CD14-positive monocyte (primary cell): ENCODE results near the gene SEMA4D. TPM values are rescaled to one million over a fixed set of nuclear protein-coding genes. Genes with fewer than 3 reads are reported as not detected.
"Not testable (repeated sequence)": the region's sequence is repeated elsewhere in the genome, so short reads cannot be mapped to it uniquely, and the experiment has no call there.

Experiments
- DNase-seq, 3 donors: peaks; one replicate each; pipeline ENCODE4 v3.0.0-alpha.2; 2011 to 2022
- H2AFZ ChIP-seq: 2 replicates; pipeline ENCODE4 v1.6.0; 2012; ENCODE audit warnings: mild to moderate bottlenecking, low read depth, low read length, inconsistent platforms; ENCODE audit not compliant: insufficient read depth, poor library complexity, severe bottlenecking
- H3K27ac ChIP-seq, 2 donors: 1 replicate in 1 of 2; 2 replicates in 1 of 2; pipeline ENCODE4 v1.5.1; 2012 to 2013; ENCODE audit warnings: low read length in 2 of 2, control low read depth in 1 of 2, inconsistent platforms in 1 of 2, low read depth in 1 of 2, mild to moderate bottlenecking in 1 of 2
- H3K27me3 ChIP-seq, 2 donors: one replicate each; pipeline versions ENCODE4 v1.6.0 to v1.6.1; 2011 to 2013; ENCODE audit warnings: low read length in 2 of 2; ENCODE audit not compliant: control insufficient read depth in 2 of 2, insufficient read depth in 2 of 2
- H3K36me3 ChIP-seq, 2 donors: replicated peaks in 1 of 2; 1 replicate in 1 of 2; 2 replicates in 1 of 2; pipeline versions ENCODE4 v1.5.1 to v1.6.1; 2012 to 2013; ENCODE audit warnings: low read length in 2 of 2, control low read depth in 1 of 2, inconsistent platforms in 1 of 2, mild to moderate bottlenecking in 1 of 2; ENCODE audit not compliant: insufficient read depth in 2 of 2, control insufficient read depth in 1 of 2
- H3K4me1 ChIP-seq, 2 donors: 1 replicate in 1 of 2; 2 replicates in 1 of 2; pipeline versions ENCODE4 v1.5.1 to v1.6.1; 2012 to 2013; ENCODE audit warnings: low read length in 2 of 2, control low read depth in 1 of 2, inconsistent platforms in 1 of 2, mild to moderate bottlenecking in 1 of 2, moderate library complexity in 1 of 2; ENCODE audit not compliant: insufficient read depth in 2 of 2, control insufficient read depth in 1 of 2
- H3K4me2 ChIP-seq: replicated peaks from 2 replicates; pipeline ENCODE3; 2012; ENCODE audit warnings: low read length, moderate library complexity, mild to moderate bottlenecking; ENCODE audit not compliant: poor library complexity, severe bottlenecking; ENCODE audit errors: extremely low read depth
- H3K4me3 ChIP-seq, 3 experiments: fragments of 200-600 bp in 1 of 3; sonication (generic) in 1 of 3; replicated peaks in 1 of 3; 1 replicate in 2 of 3; 2 replicates in 1 of 3; pipeline ENCODE4 v1.5.1; 2011 to 2013; ENCODE audit warnings: low read length in 3 of 3, mild to moderate bottlenecking in 3 of 3, control low read depth in 2 of 3, low read depth in 2 of 3, inconsistent platforms in 1 of 3, moderate library complexity in 1 of 3
- H3K79me2 ChIP-seq: 2 replicates; pipeline ENCODE4 v1.6.0; 2012; ENCODE audit warnings: mild to moderate bottlenecking, control low read depth, inconsistent platforms, low read length, moderate library complexity; ENCODE audit not compliant: insufficient read depth
- H3K9ac ChIP-seq: 2 replicates; pipeline ENCODE4 v1.6.0; 2017; ENCODE audit warnings: low read length, mild to moderate bottlenecking; ENCODE audit not compliant: insufficient read depth, poor library complexity, severe bottlenecking
- H3K9me3 ChIP-seq, 2 donors: replicated peaks in 1 of 2; 1 replicate in 1 of 2; 2 replicates in 1 of 2; pipeline versions ENCODE4 v1.5.1 to v1.6.1; 2012 to 2013; ENCODE audit warnings: low read length in 2 of 2, control low read depth in 1 of 2; ENCODE audit not compliant: control insufficient read depth in 1 of 2, insufficient read depth in 1 of 2
- H4K20me1 ChIP-seq: 2 replicates; pipeline ENCODE4 v1.6.0; 2012; ENCODE audit warnings: mild to moderate bottlenecking, low read length, control low read depth, moderate library complexity; ENCODE audit not compliant: insufficient read depth
- H3K27ac Mint-ChIP-seq, 7 donors: one replicate each; pipeline ENCODE4 v1.8.0; 2020; ENCODE audit warnings: mild to moderate bottlenecking in 7 of 7, mixed read lengths in 7 of 7, moderate library complexity in 6 of 7, inconsistent platforms in 2 of 7
- H3K27me3 Mint-ChIP-seq, 3 donors: one replicate each; pipeline ENCODE4 v1.8.0; 2021 to 2022; ENCODE audit warnings: low read depth in 3 of 3, mild to moderate bottlenecking in 3 of 3, mixed read lengths in 3 of 3, moderate library complexity in 3 of 3, inconsistent platforms in 1 of 3
- H3K36me3 Mint-ChIP-seq, 2 donors: one replicate each; pipeline ENCODE4 v1.8.0; 2020; ENCODE audit warnings: mixed read lengths in 2 of 2, inconsistent platforms in 1 of 2, mild to moderate bottlenecking in 1 of 2
- H3K4me1 Mint-ChIP-seq: one replicate; pipeline ENCODE4 v1.8.0; 2020; ENCODE audit warnings: mild to moderate bottlenecking, mixed read lengths
- H3K4me3 Mint-ChIP-seq, 2 donors: one replicate each; pipeline ENCODE4 v1.8.0; 2020; ENCODE audit warnings: mild to moderate bottlenecking in 2 of 2, mixed read lengths in 2 of 2, moderate library complexity in 1 of 2
- H3K9me3 Mint-ChIP-seq, 7 donors: one replicate each; pipeline ENCODE4 v1.8.0; 2020 to 2022; ENCODE audit warnings: mixed read lengths in 7 of 7, mild to moderate bottlenecking in 6 of 7, moderate library complexity in 6 of 7, inconsistent platforms in 2 of 7
- CTCF ChIP-seq: fragments of 200-600 bp; IDR thresholded peaks from one replicate; pipeline ENCODE4 v1.8.0; 2022; ENCODE audit warnings: antibody characterized with exemption, mild to moderate bottlenecking
- WGBS: methylation state at CpG from one replicate; pipeline ENCODE4 v1.1.5; 2013; ENCODE audit warnings: missing lambda C conversion rate; ENCODE audit not compliant: insufficient coverage; 5-methylcytosine and 5-hydroxymethylcytosine counted together
- intact Hi-C, 2 donors: fragments of 100-400 bp; cut with micrococcal nuclease; formaldehyde crosslinking; loops; one replicate each; pipeline versions ENCODE4 v1.15.0 to v1.15.1; 2023
- polyA plus RNA-seq, 3 donors: library from polyadenylated mRNA; depleted of rRNA in 1 of 3; unstranded in 2 of 3; stranded (reverse) in 1 of 3; fragments of 300-500 nt in 2 of 3; fragments of >200 nt in 1 of 3; fragmentation: Illumina TruSeq in 2 of 3; gene quantifications; 1 replicate in 2 of 3; 2 replicates in 1 of 3; pipeline ENCODE4 v1.2.3, GENCODE V29; 2012 to 2021

Gene SEMA4D
- polyA plus RNA-seq, 3 donors, result 28.2 to 117 (median 28.6) TPM

GRCh38 chr9:89474939-89475338, 23.0 kb downstream of the SEMA4D start:
- no peak overlapping the region for H3K4me3 ChIP-seq
- H4K20me1 ChIP-seq, result peaks cover 97% of the 10 kb centered on the region
- H3K27me3 ChIP-seq, result no peaks in the 10 kb centered on the region
- Mint-ChIP-seq H3K4me1 (peaks cover 69% of the 10 kb centered on the region), H3K27ac (peak overlapping the region in 1 of 7 donors; percentile 36), H3K27me3 (peaks cover 0 to 3% (median 2%) of the 10 kb centered on the region in 3 donors), H3K4me3 (no peak overlapping the region), H3K9me3 (peaks cover 4 to 10% (median 8%) of the 10 kb centered on the region in 7 donors), H3K36me3 (peaks cover 69 to 77% of the 10 kb centered on the region in 2 donors)
- peaks cover 0 to 7% of the 10 kb centered on the region in 2 donors for H3K9me3 ChIP-seq
- DNase-seq, result no peak
- peaks cover 91% of the 10 kb centered on the region for H3K79me2 ChIP-seq
- H2AFZ ChIP-seq, result no peak overlapping the region
- peaks cover 49 to 56% of the 10 kb centered on the region in 2 donors for H3K4me1 ChIP-seq
- no peak overlapping the region for H3K9ac ChIP-seq
- no peak for TF ChIP-seq CTCF
- no peak overlapping the region for H3K4me2 ChIP-seq
- intact Hi-C loops, result no loop called here
- H3K27ac ChIP-seq, result peak overlapping the region in 1 of 2 donors; percentile 33
- peaks cover 25 to 56% of the 10 kb centered on the region in 2 donors for H3K36me3 ChIP-seq
- WGBS, result 100% methylated on average over 1 of the region's 3 CpGs

DNA sequence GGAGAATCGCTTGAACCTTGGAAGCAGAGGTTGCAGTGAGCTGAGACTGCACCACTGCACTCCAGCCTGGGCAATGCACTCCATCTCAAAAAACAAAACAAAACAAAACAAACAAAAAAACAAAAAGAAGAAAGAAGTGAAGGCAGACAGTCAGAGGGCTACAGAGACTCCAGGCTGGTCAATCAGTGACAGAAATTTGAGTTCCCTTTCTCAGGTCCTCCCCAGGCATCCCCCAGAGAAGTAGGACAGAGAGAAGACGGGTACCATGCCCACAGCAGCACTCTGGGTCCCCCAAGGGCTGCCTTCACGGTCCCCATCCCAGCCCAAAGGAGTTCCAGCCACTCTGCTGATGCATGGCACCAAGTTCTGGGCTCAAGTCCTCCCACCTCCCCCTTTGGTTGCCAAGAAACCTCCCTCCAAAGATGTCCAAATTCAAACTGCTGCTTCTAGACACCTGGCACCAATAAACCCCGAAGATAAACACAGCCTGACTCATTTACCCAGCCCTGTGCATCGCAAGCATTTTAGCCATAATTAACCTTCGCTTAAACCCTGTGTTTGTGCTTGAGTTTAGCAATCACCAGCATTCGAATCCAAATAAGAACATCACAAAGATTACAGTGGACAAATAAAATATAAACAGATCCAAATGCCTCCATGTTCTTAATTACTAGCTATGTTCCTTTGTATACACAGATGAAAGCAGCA, 24.0 kb downstream of the SEMA4D start:
- no peak overlapping the region for H2AFZ ChIP-seq
- H3K79me2 ChIP-seq, result peaks cover 96% of the 10 kb centered on the region
- H3K4me2 ChIP-seq, result no peak overlapping the region
- H3K4me3 Mint-ChIP-seq, result no peak overlapping the region
- peaks cover 20 to 49% of the 10 kb centered on the region in 2 donors for H3K36me3 ChIP-seq
- H3K9me3 ChIP-seq, result peaks cover 0 to 2% of the 10 kb centered on the region in 2 donors
- no peak for TF ChIP-seq CTCF
- H3K27me3 Mint-ChIP-seq, result peaks cover 0 to 3% (median 0%) of the 10 kb centered on the region in 3 donors
- H3K4me3 ChIP-seq, result no peak overlapping the region
- intact Hi-C loops, result no loop called here
- H3K36me3 Mint-ChIP-seq, result peaks cover 66 to 74% of the 10 kb centered on the region in 2 donors
- H3K4me1 Mint-ChIP-seq, result peaks cover 71% of the 10 kb centered on the region
- no peak overlapping the region for H3K27ac ChIP-seq
- peaks cover 100% of the 10 kb centered on the region for H4K20me1 ChIP-seq
- H3K9ac ChIP-seq, result no peak overlapping the region
- no peaks in the 10 kb centered on the region for H3K27me3 ChIP-seq
- WGBS, result 88% methylated on average over 2 of the region's 7 CpGs
- H3K27ac Mint-ChIP-seq, result peak overlapping the region in 3 of 7 donors; percentile 8 to 43 (median 15)
- no peak for DNase-seq
- peaks cover 0 to 2% (median 1%) of the 10 kb centered on the region in 7 donors for H3K9me3 Mint-ChIP-seq
- peaks cover 54 to 61% of the 10 kb centered on the region in 2 donors for H3K4me1 ChIP-seq

GRCh38 chr9:89471796-89472320, 26.1 kb downstream of the SEMA4D start:
- 98% methylated on average over 5 of the region's 6 CpGs for WGBS
- H3K27ac Mint-ChIP-seq, DNase-seq, H3K4me3 ChIP-seq, H3K4me2 ChIP-seq, H3K27me3 ChIP-seq, H3K9ac ChIP-seq, H3K9me3 Mint-ChIP-seq, H3K27ac ChIP-seq, H3K4me3 Mint-ChIP-seq, H3K9me3 ChIP-seq, intact Hi-C loops, H3K27me3 Mint-ChIP-seq, H2AFZ ChIP-seq: not testable (repeated sequence)
- Histone ChIP-seq H4K20me1 (peaks cover 100% of the 10 kb centered on the region), H3K79me2 (peaks cover 98% of the 10 kb centered on the region), H3K4me1 (peaks cover 38 to 50% of the 10 kb centered on the region in 2 donors), H3K36me3 (peaks cover 18 to 52% of the 10 kb centered on the region in 2 donors)
- peaks cover 67% of the 10 kb centered on the region for H3K4me1 Mint-ChIP-seq
- peaks cover 63 to 77% of the 10 kb centered on the region in 2 donors for H3K36me3 Mint-ChIP-seq
